Natural killer cell (primary cell): ENCODE results near the gene TNS3. TPM values are rescaled to one million over a fixed set of nuclear protein-coding genes. Genes with fewer than 3 reads are reported as not detected.

Experiments
- ATAC-seq, 3 donors: fragments of 150-1000 bp in 2 of 3; fragments of 200-7000 bp in 1 of 3; cut with Tn5 transposase; 1 replicate in 1 of 3; 2 replicates in 2 of 3; pipeline ENCODE4 v1.10.0; 2021; ENCODE audit warnings: mild to moderate bottlenecking in 2 of 3, moderate library complexity in 2 of 3
- DNase-seq, 2 donors: peaks; one replicate each; pipeline versions ENCODE4 v3.0.0 to v3.0.0-alpha.2; 2013 to 2021; ENCODE audit warnings: mixed read lengths in 1 of 2
- H3K27ac ChIP-seq: one replicate; pipeline ENCODE4 v1.5.1; 2013; ENCODE audit warnings: mild to moderate bottlenecking, low read length
- H3K27me3 ChIP-seq: one replicate; pipeline ENCODE4 v1.6.1; 2013; ENCODE audit warnings: low read length; ENCODE audit not compliant: control insufficient read depth, insufficient read depth
- H3K36me3 ChIP-seq: one replicate; pipeline ENCODE4 v1.6.1; 2013; ENCODE audit warnings: low read length; ENCODE audit not compliant: control insufficient read depth, insufficient read depth
- H3K4me1 ChIP-seq: one replicate; pipeline ENCODE4 v1.6.1; 2013; ENCODE audit warnings: low read length; ENCODE audit not compliant: control insufficient read depth, insufficient read depth
- H3K4me3 ChIP-seq: one replicate; pipeline ENCODE4 v1.5.1; 2013; ENCODE audit warnings: low read length
- H3K9me3 ChIP-seq: one replicate; pipeline ENCODE4 v1.6.1; 2013; ENCODE audit warnings: low read length; ENCODE audit not compliant: control insufficient read depth, insufficient read depth
- H3K27ac Mint-ChIP-seq, 2 donors: one replicate each; pipeline ENCODE4 v1.8.0; 2022; ENCODE audit warnings: mild to moderate bottlenecking in 2 of 2, mixed read lengths in 2 of 2, moderate library complexity in 1 of 2
- H3K27me3 Mint-ChIP-seq, 2 donors: one replicate each; pipeline ENCODE4 v1.8.0; 2022; ENCODE audit warnings: low read depth in 2 of 2, mixed read lengths in 2 of 2
- H3K36me3 Mint-ChIP-seq: one replicate; pipeline ENCODE4 v1.8.0; 2022; ENCODE audit warnings: mixed read lengths
- H3K4me1 Mint-ChIP-seq, 2 donors: one replicate each; pipeline ENCODE4 v1.8.0; 2022; ENCODE audit warnings: mixed read lengths in 2 of 2
- H3K4me3 Mint-ChIP-seq: one replicate; pipeline ENCODE4 v1.8.0; 2022; ENCODE audit warnings: mild to moderate bottlenecking, moderate library complexity, mixed read lengths
- H3K9me3 Mint-ChIP-seq, 2 donors: one replicate each; pipeline ENCODE4 v1.8.0; 2022; ENCODE audit warnings: mixed read lengths in 2 of 2
- WGBS: methylation state at CpG from one replicate; pipeline ENCODE4 v1.1.7; 2013; ENCODE audit warnings: missing lambda C conversion rate; ENCODE audit not compliant: insufficient coverage; 5-methylcytosine and 5-hydroxymethylcytosine counted together
- intact Hi-C: fragments of 100-400 bp; cut with micrococcal nuclease; formaldehyde crosslinking; loops from one replicate; pipeline ENCODE4 v1.14.2; 2022
- total RNA-seq, 4 donors: library from RNA; stranded (reverse); fragments of 120-200 nt in 1 of 4; gene quantifications; one replicate each; pipeline versions ENCODE4 v1.2.3 to v1.2.4, GENCODE V29; 2013 to 2022
- TF ChIP-seq, protein P1 (sequence below): fragments of 200-600 bp; IDR thresholded peaks from one replicate; pipeline ENCODE4 v1.8.0; 2022; ENCODE audit warnings: antibody characterized with exemption

Gene TNS3
- total RNA-seq, 3 donors from 2014 or later (not counting 1 experiment from before 2014, with no cell fraction given): 1.6 to 3.5 (median 2.9) TPM

GRCh38 chr7:47405921-47406800 is 175.8 kb downstream of the TNS3 start:
- DNase-seq: no peak
- Mint-ChIP-seq H3K4me1 (no peaks in the 10 kb centered on the region), H3K36me3 (no peaks in the 10 kb centered on the region), H3K9me3 (no peaks in the 10 kb centered on the region), H3K27ac (no peak overlapping the region), H3K4me3 (no peak overlapping the region), H3K27me3 (peaks cover 0 to 2% of the 10 kb centered on the region in 2 donors)
- ATAC-seq: no peak
- intact Hi-C loops: no loop called here
- 89% methylated on average over 13 of the region's 13 CpGs for WGBS
- TF ChIP-seq, protein P1, sequence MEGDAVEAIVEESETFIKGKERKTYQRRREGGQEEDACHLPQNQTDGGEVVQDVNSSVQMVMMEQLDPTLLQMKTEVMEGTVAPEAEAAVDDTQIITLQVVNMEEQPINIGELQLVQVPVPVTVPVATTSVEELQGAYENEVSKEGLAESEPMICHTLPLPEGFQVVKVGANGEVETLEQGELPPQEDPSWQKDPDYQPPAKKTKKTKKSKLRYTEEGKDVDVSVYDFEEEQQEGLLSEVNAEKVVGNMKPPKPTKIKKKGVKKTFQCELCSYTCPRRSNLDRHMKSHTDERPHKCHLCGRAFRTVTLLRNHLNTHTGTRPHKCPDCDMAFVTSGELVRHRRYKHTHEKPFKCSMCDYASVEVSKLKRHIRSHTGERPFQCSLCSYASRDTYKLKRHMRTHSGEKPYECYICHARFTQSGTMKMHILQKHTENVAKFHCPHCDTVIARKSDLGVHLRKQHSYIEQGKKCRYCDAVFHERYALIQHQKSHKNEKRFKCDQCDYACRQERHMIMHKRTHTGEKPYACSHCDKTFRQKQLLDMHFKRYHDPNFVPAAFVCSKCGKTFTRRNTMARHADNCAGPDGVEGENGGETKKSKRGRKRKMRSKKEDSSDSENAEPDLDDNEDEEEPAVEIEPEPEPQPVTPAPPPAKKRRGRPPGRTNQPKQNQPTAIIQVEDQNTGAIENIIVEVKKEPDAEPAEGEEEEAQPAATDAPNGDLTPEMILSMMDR: no peak
- H3K4me3 ChIP-seq: no peak overlapping the region
- H3K36me3 ChIP-seq: no peaks in the 10 kb centered on the region
- no peaks in the 10 kb centered on the region for H3K27me3 ChIP-seq
- H3K27ac ChIP-seq: no peak overlapping the region
- H3K4me1 ChIP-seq: no peaks in the 10 kb centered on the region
- no peaks in the 10 kb centered on the region for H3K9me3 ChIP-seq

DNA sequence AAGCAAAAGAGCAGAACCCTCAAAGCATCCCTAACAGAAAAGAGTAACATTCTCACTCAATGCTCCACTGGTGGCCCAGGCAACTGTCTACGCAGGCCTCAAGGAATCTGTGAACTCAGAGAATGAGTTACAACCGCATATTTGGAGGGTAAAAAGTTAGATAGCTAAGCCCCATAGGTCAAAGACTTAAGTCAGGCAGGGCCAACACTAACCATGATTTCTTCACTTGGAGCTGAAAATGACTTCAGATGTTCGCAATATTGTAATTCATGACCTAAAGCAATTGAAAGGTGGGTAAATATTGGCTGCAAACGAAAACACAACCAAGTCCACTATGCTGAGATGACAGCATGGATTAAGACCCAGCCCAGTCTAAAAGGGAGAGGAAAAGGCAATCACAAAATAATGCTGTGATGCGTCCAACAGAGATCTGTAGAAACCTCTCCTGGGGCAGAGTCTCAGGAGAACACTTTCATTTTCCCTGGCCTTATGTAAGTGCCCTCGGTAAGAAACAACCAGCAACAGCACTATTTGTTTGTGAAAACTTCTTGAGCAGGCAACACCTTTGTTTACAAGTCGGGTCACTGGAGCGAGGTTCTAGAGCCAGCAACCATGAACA is 176.5 kb downstream of the TNS3 start:
- intact Hi-C loops: no loop called here
- Mint-ChIP-seq H3K27me3 (peaks cover 0 to 2% of the 10 kb centered on the region in 2 donors), H3K36me3 (no peaks in the 10 kb centered on the region)

DNA sequence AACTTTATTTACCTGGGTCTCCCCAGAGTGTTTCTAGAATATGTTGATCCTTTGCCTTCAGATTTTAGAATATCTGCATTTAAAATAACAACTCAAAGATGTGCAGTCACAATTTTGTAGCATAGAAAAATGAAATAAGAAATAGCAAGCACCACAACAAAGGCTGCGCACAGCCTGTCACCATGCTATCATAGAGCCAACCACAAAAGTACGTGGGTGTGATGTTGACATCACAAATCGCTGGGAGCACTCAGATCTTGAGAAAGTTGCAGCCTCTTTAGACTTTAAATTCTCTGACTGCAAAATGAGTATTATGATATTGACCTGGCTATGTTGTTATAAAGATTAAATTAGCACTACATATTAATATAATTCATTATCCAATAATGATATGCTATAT is 177.9 kb downstream of the TNS3 start:
- no peaks in the 10 kb centered on the region for H3K4me1 Mint-ChIP-seq
- intact Hi-C loops: no loop called here
- H3K36me3 Mint-ChIP-seq: no peaks in the 10 kb centered on the region
- no peaks in the 10 kb centered on the region for H3K27me3 ChIP-seq
- H3K9me3 ChIP-seq: no peaks in the 10 kb centered on the region
- TF ChIP-seq, protein P1: no peak
- H3K4me3 ChIP-seq: no peak overlapping the region
- H3K4me3 Mint-ChIP-seq: no peak overlapping the region
- no peaks in the 10 kb centered on the region for H3K36me3 ChIP-seq
- no peak overlapping the region for H3K27ac ChIP-seq
- no peaks in the 10 kb centered on the region for H3K4me1 ChIP-seq
- peaks cover 0 to 2% of the 10 kb centered on the region in 2 donors for H3K27me3 Mint-ChIP-seq
- peak in 1 of 2 donors; percentile 38 for DNase-seq
- H3K27ac Mint-ChIP-seq: no peak overlapping the region
- H3K9me3 Mint-ChIP-seq: no peaks in the 10 kb centered on the region
- no peak for ATAC-seq
- WGBS: 21% methylated on average over 3 of the region's 3 CpGs

More for the DNA sequence above, 176.5 kb downstream of the TNS3 start:
- WGBS: 90% methylated on average over 8 of the region's 8 CpGs
- ATAC-seq (no peak), DNase-seq (no peak)
- no peak overlapping the region for H3K4me3 Mint-ChIP-seq
- Histone ChIP-seq H3K9me3 (no peaks in the 10 kb centered on the region), H3K4me3 (no peak overlapping the region), H3K4me1 (no peaks in the 10 kb centered on the region), H3K27me3 (no peaks in the 10 kb centered on the region), H3K36me3 (no peaks in the 10 kb centered on the region), H3K27ac (no peak overlapping the region)
- H3K9me3 Mint-ChIP-seq: no peaks in the 10 kb centered on the region
- H3K27ac Mint-ChIP-seq: no peak overlapping the region
- TF ChIP-seq, protein P1: no peak
- H3K4me1 Mint-ChIP-seq: no peaks in the 10 kb centered on the region
